Measurements from ENCODE around the gene TCF4.

Gene TCF4

DNA sequence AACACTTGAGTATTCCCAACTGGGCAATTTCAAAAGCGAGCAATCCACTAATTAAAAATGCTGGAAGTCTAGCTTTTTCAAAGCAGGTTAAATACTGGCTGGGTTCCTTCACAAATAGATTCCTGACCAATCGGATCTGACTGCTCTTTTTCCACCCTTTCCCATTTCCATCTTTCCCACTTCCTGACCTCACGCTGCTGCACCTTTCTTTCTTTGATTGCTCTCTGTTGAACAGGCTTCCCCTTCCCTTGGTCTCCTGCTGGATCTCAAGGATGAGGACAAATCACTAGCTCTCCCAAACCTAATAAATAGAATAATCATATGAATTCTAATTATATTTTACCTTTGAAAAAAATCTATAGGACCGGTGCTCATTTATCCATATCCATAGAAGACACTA lies 121.2 kb downstream of the TCF4 start:
- FAIRE-seq, result no peak

DNA sequence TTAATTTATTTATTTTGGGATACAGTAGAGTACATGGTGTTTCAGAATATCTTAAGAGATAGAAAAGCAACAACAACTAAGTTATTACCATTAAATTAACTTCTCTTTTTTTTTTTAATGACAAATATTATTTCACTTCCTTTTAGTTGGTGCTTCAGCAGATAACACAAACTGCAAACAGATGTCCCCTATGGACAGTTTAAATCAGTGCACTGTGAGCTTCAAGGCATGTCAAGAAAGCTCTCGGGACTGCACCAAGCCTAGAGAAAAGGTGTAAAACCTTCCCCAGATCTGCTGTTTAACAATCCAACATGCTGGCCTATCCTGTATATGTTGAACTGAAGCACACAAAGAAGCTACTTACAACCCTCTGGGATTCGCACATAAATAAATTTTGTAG lies 122.7 kb downstream of the TCF4 start:
- FAIRE-seq, result no peak

DNA sequence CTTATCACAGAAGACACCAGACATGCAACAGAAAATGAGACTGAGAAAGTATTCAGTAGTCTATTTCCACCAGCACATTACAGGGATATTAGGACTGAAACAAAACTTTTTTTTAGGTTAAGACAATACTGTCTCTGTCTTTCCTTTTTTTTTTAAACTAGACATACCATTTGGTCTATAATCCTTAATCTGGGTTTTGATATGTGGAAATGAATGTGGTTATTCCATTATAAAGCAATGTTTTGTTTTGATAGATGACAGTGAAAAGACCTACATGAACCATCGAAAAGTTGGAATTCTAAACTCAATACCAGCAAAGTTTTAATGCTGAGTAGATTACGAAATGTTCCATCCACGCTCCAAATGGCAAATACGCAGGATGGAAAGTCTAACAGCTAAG lies 123.4 kb downstream of the TCF4 start:
- FAIRE-seq, result no peak

DNA sequence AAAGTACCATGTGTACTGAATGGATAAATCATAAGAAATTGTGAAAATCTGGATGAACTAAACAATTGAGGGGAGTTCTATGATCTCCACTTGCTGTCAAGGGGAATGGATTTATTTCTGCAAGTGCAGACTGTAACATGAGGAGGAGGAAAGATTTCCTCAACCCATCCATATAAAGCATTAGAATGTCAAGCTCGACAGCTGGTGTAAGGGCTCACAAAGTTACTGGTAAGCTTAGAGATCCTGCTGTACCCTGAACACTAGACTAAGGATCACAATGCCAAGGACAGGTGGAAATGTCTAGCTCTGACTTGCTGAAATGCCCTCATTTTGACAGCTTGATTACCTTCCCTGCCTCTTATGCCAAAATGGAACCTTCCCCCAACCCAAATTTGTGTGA lies 125.3 kb downstream of the TCF4 start:
- FAIRE-seq, result no peak

DNA sequence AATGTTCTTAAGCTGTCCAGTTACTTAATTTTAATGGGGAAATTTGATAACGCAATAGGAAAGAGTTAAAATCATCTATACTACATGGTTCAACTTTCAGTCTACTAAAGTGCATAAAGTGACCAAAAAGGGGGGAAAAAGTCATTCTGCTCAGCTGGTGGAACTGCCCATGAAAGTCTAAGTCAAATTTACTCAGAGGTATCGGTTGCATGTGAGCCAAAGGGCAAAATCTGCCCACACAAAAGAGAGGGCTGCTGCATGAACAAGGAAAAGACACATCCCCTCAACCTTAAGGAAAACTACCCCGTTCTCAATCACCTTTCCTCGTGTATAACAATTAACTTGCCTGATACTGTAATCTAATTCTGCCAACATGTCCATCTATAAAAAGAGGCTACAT lies 126.1 kb downstream of the TCF4 start:
- FAIRE-seq, result no peak

DNA sequence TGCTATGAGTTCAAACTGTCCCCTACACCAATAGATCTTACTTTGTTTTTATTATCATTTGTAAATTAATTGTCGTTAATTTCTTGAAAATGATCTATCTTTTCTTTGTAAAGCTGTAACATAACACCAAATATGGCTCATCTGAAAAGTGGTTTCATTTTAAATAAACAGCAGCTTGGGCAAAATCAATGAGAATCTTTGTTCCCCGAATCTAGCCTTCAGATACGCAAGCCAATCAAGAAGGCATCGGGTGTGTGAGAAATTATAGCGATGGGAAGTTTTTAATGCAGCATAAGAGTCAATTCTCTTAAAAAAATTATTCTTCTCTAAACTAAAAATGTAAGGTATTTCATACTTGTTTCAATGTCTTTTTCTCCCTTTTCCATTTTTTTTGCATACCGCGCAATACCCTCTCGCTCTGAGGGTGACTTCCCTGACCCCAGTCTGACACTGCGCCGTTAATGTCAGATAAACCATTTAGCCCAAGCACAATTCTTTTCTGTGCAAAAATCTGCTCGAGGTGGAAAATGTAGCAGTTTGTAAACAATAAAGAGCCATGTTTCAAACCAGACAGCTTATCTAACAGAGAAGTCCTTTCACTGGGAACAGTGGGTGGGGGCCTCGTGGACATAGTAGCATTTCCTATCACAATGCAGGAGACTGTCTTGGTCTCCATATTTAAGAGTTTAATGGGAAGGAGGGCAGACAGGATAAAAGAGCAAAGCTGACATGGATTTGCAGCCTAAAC lies 129.4 kb downstream of the TCF4 start:
- no peak for FAIRE-seq

DNA sequence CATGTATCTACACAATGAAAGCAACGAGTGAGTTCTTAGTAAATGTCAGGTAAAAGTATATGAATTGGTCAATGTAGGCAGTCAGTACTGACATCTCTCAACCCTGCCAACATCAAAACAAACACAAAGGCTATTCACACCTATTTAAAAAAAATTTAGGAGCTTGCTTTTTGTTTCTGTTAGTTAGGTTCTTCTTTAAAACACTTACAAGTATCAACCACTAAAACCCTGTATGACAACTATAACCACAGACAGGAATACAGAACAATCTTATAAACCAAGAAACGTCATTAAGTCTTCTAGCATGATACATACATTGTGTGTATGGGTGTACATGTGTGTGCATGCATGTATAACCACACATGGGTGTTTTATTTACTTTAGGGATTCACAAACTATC lies 131.0 kb downstream of the TCF4 start:
- FAIRE-seq, result no peak

DNA sequence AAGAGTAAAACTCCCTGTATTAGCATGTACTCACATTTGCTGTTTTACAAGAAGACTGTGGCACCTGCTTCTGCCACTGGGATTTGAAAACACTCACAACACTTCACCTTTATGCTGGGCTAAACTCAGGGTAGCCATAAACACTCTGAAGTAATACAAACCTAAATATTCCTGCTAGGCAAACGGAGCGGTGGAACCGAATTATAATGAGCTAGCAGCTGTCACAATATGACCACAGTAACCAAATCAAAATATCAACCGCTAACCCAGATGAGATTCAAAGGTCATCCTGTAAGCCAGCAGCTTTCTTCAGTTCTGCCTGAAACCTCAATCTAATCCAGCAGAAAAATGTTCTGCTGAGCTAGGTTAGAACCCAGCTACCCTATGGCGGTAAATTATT lies 132.1 kb downstream of the TCF4 start:
- no peak for FAIRE-seq

DNA sequence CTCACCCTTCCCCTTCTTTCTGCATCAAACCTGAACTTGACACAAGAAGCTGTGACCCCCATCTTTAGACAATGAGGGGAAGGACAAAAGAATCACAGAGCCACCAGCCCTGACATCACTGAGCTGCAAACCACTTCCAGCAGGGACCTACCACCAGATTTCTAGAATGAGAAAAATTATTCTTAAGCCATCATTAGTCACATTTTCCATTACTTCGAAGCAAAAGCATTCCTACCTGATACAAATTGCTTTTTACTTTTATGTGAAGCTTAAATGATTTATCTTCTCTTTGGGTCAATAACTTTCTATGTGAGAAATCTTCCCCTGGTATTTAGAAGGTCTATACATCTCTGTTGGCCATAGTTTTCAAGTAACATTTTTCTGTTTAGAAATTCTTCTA lies 134.8 kb downstream of the TCF4 start:
- no peak for FAIRE-seq

DNA sequence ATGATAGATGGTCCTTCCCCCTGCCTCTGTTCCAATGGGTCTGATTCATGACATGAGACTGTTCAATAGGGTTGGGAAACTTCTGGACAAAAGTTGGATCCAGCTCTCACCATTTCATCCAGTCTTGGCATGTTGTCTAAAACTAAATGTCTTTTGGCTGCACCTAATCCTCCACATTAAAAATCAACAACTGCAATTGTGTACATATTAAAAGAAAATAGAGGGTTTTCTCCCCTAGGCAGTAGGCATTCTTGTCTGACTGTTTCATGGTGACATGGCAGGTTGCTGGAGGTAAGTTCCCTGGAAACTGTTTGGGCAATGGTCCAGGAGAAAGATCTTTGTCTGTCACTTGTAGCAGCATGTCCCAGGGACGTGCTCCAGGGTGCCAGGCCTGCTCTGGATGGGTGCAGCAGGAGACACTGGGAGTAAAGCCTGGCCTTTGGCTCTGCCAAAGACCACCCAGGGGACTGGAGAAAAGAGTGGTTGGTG lies 135.8 kb downstream of the TCF4 start:
- no peak for FAIRE-seq

DNA sequence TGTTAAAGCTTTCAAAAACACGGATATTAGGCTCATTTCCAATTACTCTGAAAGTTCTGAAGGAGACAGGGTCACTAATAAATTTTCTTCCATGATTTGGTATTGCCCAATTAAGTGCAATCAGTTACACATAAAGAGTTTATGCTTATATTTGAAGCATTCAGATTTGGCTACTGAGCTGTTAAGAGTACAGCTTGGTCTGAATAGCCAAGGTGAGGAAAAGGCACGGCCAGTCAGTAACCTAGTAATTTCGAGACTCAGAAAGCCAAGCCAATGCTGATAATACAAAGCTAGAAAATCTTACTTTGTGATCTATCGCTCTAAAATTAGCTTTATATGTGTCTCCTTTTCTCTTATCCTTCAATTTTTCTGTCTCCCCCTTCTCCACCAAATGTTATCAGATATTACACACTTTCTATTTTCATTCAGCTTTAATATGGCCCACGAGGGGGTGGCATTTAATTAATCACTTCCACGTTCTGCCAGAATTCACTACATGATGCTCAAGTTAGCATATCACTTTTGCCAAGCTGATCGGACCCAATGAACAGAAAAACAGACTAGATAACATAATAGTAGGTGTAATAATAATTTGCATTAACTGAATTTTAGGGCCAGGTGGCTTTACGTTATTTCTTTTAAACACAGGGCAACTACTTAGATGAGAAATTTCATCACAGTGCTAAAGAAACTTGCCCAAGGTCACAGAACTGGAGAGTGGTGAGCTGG lies 138.4 kb downstream of the TCF4 start:
- FAIRE-seq, result no peak

DNA sequence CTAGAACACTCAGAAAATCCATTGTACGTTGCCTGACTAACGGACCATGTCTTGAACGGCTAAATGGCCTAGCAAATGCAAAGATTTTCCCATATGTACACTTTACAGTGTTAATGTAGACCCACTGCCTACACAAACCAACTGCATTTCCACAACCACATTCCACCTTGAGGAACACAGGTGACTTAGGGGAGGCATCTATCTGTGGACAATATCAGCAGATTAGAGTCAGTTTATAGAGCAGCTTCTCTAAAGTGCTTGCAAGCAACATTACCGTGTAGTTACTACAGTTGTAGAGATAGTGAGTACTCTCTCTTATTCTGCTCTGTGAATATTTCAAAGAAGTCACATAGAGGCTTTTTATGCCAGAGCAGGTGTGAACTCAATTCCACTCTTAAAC lies 139.6 kb downstream of the TCF4 start:
- no peak for FAIRE-seq

DNA sequence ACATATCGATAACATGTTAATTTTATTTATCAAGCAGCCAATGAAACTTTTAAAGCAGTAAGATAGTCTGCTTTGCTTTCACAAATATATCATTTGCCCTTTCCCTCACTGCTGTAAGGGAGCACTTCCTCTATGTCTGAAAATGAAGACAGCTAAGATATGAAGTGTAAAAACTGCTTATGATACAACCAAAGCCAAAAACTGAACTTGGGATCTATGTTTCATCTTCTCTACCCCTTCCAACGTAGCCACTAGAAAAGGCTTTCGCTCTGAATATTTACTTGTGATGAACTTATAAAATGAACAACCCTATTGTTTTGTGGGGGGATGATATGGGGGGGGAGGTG lies 140.3 kb downstream of the TCF4 start:
- FAIRE-seq, result no peak

DNA sequence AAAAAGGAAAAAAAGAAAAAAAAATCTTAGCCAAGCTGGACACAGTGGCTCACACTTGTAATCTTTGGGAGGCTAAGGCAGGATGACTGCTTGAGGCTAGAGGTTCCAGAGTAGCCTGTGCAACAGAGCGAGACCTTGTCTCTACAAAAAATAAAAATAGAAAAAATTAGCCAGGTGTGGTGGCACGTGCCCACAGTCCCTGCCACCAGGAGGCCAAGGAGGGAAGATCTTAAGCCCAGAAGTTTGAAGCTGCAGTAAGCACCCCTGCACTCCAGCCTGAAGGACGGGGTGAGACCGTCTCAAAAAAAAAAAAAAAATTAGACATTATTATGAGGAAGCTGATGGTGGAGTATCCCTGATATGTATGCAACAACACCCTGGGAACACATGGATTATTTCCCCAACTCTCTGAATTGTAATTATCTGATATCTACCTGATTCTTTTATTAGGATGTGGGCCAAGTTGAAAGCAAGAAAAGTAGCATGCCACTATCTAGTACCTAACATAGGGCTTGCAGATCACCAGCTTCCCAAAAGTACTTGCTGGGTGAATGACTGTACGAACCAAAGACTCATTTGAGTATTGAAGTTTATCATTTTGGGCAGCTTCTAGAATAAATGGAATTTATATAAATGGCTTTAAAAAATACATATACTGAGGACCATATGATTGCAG lies 140.9 kb downstream of the TCF4 start:
- no peak for FAIRE-seq

DNA sequence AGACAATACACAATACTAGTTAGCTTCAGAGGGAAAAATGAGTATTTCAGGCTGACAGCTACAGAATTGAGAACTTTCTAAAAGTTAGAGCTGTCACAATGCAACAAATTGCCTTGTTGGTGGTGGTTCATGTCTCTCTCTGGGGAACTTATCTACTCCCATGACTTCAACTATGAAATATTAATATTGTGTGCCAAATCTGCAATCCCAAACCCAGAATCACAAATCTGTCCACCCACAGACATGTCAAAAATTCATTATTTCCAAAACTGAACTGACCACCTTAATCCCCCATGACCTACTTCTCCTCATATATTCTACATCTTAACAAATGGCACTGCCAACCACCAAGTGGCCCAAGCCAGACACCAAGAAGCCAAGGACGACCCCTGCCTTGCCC lies 143.5 kb downstream of the TCF4 start:
- no peak for FAIRE-seq

DNA sequence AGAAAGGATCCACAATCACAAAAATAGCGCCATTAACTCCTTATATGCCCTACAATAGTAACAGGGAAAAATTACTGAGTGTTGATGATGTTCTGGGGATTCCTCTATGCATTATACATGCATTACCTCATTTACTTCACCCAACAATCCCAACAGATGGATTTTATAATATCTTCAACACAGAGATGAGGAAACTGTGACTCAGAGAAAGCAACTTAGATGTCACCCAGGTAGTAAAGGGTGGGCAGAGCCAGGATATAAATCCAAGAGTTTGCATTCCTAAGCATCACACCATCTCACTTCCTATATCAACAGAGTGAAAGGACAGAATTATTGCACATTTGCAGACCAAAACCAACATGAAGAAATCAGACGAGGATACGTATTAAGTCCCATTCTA lies 144.2 kb downstream of the TCF4 start:
- no peak for FAIRE-seq

DNA sequence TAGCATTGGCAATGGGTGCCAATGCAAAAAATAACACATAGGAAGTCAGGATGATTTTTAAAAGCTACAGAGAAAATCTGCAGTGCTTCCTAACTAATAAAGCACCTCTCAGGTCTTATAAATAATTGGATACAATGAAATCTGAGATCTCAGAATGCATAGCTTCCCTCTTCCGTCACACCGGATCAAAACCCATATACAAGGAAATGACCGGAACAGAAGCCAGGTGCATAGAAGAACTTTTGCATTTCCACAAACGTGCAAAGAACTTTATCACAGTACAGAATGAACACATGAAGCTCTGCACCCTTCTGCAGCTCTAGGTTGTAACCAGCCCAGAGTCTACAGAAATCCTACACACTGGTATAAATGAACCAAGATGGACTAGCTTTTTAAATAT lies 145.4 kb downstream of the TCF4 start:
- no peak for FAIRE-seq

DNA sequence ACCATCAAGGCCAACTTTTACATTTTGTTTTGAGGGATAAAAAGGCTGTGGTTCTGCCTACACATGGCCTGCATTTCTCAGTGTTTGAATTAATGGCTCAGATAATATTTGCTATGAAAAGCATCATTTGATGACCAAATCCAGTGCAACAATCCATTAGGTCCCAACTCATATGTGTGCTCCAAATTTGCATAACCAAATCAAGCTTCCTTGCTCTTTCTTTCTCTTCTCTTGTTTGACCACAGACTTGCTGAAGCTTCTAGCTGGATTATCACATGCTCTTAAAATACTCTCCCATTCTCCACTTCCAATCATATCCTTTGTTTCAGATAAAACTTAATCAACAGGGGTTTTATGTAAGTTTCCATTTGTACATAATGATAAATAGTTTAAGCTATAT lies 147.0 kb downstream of the TCF4 start:
- FAIRE-seq, result no peak

DNA sequence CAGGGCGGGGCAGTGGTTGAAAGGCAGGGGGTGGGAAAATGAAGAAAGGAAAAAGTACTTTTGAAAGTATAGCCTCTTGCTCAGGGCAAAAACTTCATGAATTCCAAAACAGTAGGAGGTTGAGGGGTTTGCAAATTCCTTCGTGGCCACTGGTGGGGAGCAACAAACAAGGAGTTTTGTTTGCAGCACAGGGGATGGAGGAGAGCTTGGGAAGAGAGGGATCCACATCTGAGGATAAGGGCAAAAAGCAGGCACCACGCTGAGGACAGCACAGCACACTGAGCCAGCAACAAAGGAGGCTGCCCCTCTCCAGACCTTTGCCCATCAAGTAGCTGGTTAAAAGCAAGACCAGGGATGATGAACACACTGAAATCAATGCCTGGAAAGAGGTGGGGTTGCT lies 148.9 kb downstream of the TCF4 start:
- no peak for FAIRE-seq

DNA sequence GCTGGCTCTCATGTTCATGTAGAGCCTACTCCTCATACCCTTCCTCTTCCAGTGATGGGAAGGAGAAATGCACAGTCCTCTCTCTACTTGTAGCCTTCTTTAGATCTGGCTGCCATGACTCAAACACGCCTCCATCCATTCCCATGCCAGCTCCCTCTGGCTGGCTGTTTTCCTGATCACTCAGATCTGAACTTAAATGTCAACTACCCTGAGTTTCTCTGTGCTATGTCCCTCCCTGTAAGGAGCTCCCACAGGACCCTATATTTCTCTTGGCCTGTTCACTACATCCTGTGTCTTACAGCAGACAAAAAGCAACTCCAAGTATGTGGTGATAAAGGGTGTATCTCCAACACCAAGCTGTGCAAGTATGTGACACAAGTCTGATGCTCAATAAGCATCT lies 152.4 kb downstream of the TCF4 start:
- no peak for FAIRE-seq

DNA sequence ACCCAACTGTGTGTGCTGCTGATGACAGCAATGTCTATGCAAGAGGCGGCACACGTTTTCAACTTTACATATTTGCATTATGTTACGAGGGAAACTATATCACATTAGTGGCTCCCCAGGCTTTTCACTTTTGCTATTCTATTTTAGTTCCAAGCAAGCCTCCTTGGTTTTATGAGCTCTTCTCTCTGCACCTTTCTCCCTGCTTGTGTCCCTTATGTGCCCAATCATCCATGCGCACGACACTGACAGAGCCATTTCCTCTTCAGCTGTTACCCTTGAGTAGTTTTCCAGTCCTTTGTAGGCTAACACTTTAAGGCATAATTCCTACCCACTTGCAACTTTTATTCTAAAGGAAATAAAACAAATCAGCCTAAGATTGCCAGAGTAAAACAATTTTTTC lies 154.3 kb downstream of the TCF4 start:
- FAIRE-seq, result no peak

DNA sequence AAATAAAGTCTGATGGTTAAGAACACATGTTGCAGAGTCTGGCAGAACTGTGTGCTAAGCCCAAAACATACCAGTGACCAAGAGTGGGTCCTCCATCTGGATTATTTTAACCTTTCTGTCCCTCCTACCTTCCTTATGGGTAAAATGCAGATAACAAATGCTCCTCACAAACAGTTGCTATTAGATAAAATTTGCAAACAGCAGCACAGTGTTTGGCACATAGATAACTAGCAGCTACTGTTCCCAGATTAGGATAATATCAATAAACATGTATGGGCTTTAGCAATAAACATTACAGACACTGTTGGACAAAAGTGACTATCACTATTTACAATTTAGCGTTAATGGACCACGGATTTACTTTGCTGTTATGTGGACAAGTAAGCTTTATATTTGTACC lies 154.9 kb downstream of the TCF4 start:
- FAIRE-seq, result no peak

DNA sequence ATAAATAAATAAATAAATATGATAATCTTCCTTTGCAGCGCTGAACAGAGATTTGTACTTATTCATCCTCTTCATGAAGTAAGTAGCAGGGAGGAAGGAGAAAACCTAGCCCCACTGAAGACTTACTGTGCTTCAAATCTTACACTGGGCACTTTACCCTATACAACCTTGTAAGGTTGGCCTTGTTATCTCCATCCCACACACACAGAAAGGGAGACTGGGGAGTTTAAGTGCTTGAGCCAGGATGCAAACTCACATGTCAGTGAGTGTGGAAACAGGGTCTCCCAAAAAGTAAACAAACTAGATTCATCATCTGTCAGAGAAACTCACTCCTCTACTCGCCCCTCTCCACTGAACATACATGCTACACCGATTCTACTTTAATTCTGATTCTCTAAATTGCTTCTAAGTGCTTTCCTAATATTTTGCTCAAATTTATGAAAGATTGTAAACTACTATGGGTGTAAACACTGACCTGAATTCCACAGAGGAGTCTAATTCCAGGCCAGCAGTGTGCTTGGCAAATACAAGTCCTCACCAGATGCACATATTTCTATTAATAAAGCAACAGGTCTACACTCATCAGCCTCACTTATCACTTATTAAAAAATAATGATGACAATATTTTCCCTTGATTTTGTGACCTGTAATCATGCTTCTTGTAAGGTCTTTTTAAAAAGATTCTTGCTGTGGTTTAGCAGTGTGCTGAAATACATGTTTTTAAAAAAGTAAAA lies 155.5 kb downstream of the TCF4 start:
- FAIRE-seq, result no peak

DNA sequence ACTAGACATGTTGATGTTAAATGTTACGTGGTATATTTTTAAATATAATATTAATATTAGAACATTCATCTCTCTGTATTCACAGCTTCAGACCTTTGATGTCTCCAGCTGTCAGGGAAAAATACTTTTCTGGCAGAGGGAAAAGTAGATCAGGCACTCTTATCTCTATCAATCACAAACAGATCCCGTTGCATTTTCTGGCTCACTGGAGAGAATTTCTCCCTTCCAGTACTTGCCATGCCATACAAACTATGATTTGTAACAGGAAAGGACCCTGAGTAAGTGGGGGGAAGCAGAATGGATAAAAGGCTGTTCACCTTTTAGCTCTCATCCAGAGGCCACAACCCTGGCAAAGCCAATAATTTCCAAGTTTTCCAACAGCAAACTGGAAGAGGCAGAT lies 158.0 kb downstream of the TCF4 start:
- no peak for FAIRE-seq

All from TTC549 (cell line).